Endothelial cell of umbilical vein (primary cell): ENCODE results near the gene NF2. TPM values are rescaled to one million over a fixed set of nuclear protein-coding genes. Genes with fewer than 3 reads are reported as not detected.

ENCODE experiments used
- BruUV-seq: library from RNA; stranded (reverse); fragments of 400-500 nt; replicated peaks from 2 replicates; lab custom pipeline; 2021; lab: Mats Ljungman, UMichigan
- CTCF ChIA-PET: fragments of 300-600, 350-600 bp; sonication (Branson Sonifier 250); formaldehyde crosslinking; loops from one replicate; lab custom pipeline; 2021; ENCODE audit warnings: antibody characterized with exemption, inconsistent platforms; lab: Charles Lee
- POLR2A ChIA-PET: fragments of 300-600, 350-600 bp; sonication (Branson Sonifier 250); formaldehyde crosslinking; loops from one replicate; lab custom pipeline; 2021; ENCODE audit warnings: antibody characterized with exemption, inconsistent platforms; lab: Charles Lee
- DNase-seq: peaks from one replicate; pipeline ENCODE4 v3.0.0-alpha.2; 2011; ENCODE audit warnings: low read depth, low spot score
- FAIRE-seq: peaks from 2 replicates; lab custom pipeline; 2011; peaks lifted over from hg19 to GRCh38; lab: Jason Lieb, UNC
- H2AFZ ChIP-seq: 2 replicates; pipeline ENCODE4 v1.6.0; 2012; ENCODE audit warnings: low read depth, low read length, control low read depth, inconsistent platforms
- H3K27ac ChIP-seq: 2 replicates; pipeline ENCODE4 v1.5.1; 2011; ENCODE audit warnings: low read depth, mild to moderate bottlenecking, control low read depth, low read length, moderate library complexity; ENCODE audit not compliant: insufficient read depth
- H3K27me3 ChIP-seq, 2 experiments: 2 replicates each; pipeline versions ENCODE4 v1.6.0 to v1.6.1; 2011; ENCODE audit warnings: low read length in 2 of 2, mixed read lengths in 1 of 2; ENCODE audit not compliant: control insufficient read depth in 2 of 2, insufficient read depth in 2 of 2
- H3K36me3 ChIP-seq, 2 experiments: 2 replicates in 1 of 2; 3 replicates in 1 of 2; pipeline ENCODE4 v1.5.1; 2011; ENCODE audit warnings: low read length in 2 of 2, mild to moderate bottlenecking in 1 of 2, moderate library complexity in 1 of 2; ENCODE audit not compliant: control insufficient read depth in 2 of 2, insufficient read depth in 2 of 2; ENCODE audit errors: extremely low read depth in 1 of 2
- H3K4me1 ChIP-seq: 3 replicates; pipeline ENCODE4 v1.5.1; 2011; ENCODE audit warnings: mild to moderate bottlenecking, low read length; ENCODE audit not compliant: control insufficient read depth, insufficient read depth; ENCODE audit errors: extremely low read depth
- H3K4me2 ChIP-seq: 2 replicates; pipeline ENCODE4 v1.6.1; 2011; ENCODE audit warnings: low read length, control low read depth, mixed read lengths; ENCODE audit not compliant: insufficient read depth
- H3K4me3 ChIP-seq, 3 experiments: fragments of 200-600 bp in 1 of 3; sonication (generic), shearing (Covaris generic) in 1 of 3; replicated peaks in 1 of 3; 2 replicates each; pipeline ENCODE4 v1.5.1; 2011 to 2016; ENCODE audit warnings: control low read depth in 3 of 3, low read length in 3 of 3, mild to moderate bottlenecking in 2 of 3, inconsistent platforms in 1 of 3, low read depth in 1 of 3, moderate library complexity in 1 of 3; ENCODE audit not compliant: insufficient read depth in 1 of 3
- H3K79me2 ChIP-seq: 2 replicates; pipeline ENCODE4 v1.6.0; 2012; ENCODE audit warnings: low read length, inconsistent platforms; ENCODE audit not compliant: control insufficient read depth, insufficient read depth
- H3K9ac ChIP-seq: replicated peaks from 2 replicates; pipeline ENCODE3; 2011; ENCODE audit warnings: low read length, control low read depth; ENCODE audit not compliant: insufficient read depth; ENCODE audit errors: extremely low read depth
- H3K9me1 ChIP-seq: replicated peaks from 3 replicates; pipeline ENCODE4 v1.6.0; 2011; ENCODE audit warnings: mild to moderate bottlenecking, low read length; ENCODE audit not compliant: control insufficient read depth, insufficient read depth; ENCODE audit errors: extremely low read depth
- H3K9me3 ChIP-seq: replicated peaks from 2 replicates; pipeline ENCODE4 v1.5.1; 2012; ENCODE audit warnings: low read length, inconsistent platforms; ENCODE audit not compliant: control insufficient read depth, insufficient read depth
- H4K20me1 ChIP-seq: replicated peaks from 2 replicates; pipeline ENCODE3; 2011; ENCODE audit warnings: mild to moderate bottlenecking, low read length; ENCODE audit not compliant: control insufficient read depth, insufficient read depth; ENCODE audit errors: extremely low read depth
- CTCF ChIP-seq, 2 donors: IDR thresholded peaks; 1 replicate in 1 of 2; 2 replicates in 1 of 2; pipeline ENCODE4 v1.5.1; 2011; ENCODE audit warnings: low read length in 2 of 2, mild to moderate bottlenecking in 2 of 2, moderate library complexity in 2 of 2, control low read depth in 1 of 2, inconsistent platforms in 1 of 2, low read depth in 1 of 2; ENCODE audit not compliant: insufficient read depth in 1 of 2; ENCODE audit errors: extremely low read depth in 1 of 2
- EZH2 ChIP-seq: IDR thresholded peaks from 2 replicates; pipeline ENCODE4 v1.6.1; 2012; ENCODE audit warnings: borderline replicate concordance, low read depth, mild to moderate bottlenecking, moderate library complexity, low read length, inconsistent platforms; ENCODE audit not compliant: severe bottlenecking
- FOS ChIP-seq: IDR thresholded peaks from 2 replicates; pipeline ENCODE4 v1.6.1; 2011; ENCODE audit warnings: mild to moderate bottlenecking, low read length, moderate library complexity, borderline replicate concordance; ENCODE audit not compliant: insufficient read depth
- GATA2 ChIP-seq: IDR thresholded peaks from 2 replicates; pipeline ENCODE4 v1.7.0; 2011; ENCODE audit warnings: low read depth, mild to moderate bottlenecking, moderate library complexity, mixed read lengths, low read length; ENCODE audit not compliant: insufficient read length, insufficient read depth
- JUN ChIP-seq: IDR thresholded peaks from 2 replicates; pipeline ENCODE4 v1.6.1; 2011; ENCODE audit warnings: borderline replicate concordance, low read depth; ENCODE audit not compliant: insufficient read length, insufficient read depth
- MAX ChIP-seq: IDR thresholded peaks from 2 replicates; pipeline ENCODE4 v1.6.1; 2011; ENCODE audit not compliant: insufficient read depth, insufficient read length
- MYC ChIP-seq: IDR thresholded peaks from one replicate; pipeline ENCODE4 v1.6.1; 2011; ENCODE audit warnings: mild to moderate bottlenecking, low read depth, low read length
- POLR2A ChIP-seq: IDR thresholded peaks from 2 replicates; pipeline ENCODE4 v1.6.1; 2012; ENCODE audit warnings: low read depth, mild to moderate bottlenecking, control low read depth, low read length
- POLR2AphosphoS5 ChIP-seq: IDR thresholded peaks from 2 replicates; pipeline ENCODE4 v1.6.1; 2012; ENCODE audit warnings: low read depth, mild to moderate bottlenecking, control low read depth, low read length, moderate library complexity; ENCODE audit not compliant: insufficient read depth
- dilution Hi-C: fragments of 300-500 bp; cut with MboI; formaldehyde crosslinking; loops from one replicate; pipeline ENCODE4 v1.15.0; 2019; ENCODE audit warnings: low sequenced_read_pairs; ENCODE audit not compliant: extremely low pct_ligation_motif_present
- intact Hi-C: fragments of 100-400 bp; cut with micrococcal nuclease; formaldehyde crosslinking; loops from one replicate; pipeline ENCODE4 v1.10.0; 2022
- polyA plus RNA-seq, 4 experiments: library from polyadenylated mRNA; depleted of rRNA in 3 of 4; stranded (reverse) in 3 of 4; unstranded in 1 of 4; fragments of >200 nt; gene quantifications; 2 replicates each; pipeline versions ENCODE4 v1.2.1 to v1.2.3, GENCODE V29; 2011 to 2012; ENCODE audit warnings: missing spikeins in 1 of 4
- total RNA-seq: library from RNA; stranded (reverse); gene quantifications from 2 replicates; pipeline ENCODE4 v1.2.3, GENCODE V29; 2021

Gene NF2
- total and polyA plus RNA-seq, 2 donors (not counting 3 experiments of a cell fraction or from before 2014, with no cell fraction given) = 27.8 to 115 TPM

- TF ChIP-seq MYC (no peak), FOS (no peak), EZH2 (no peak), GATA2 (no peak), MAX (no peak), POLR2A (no peak), JUN (no peak)
- Histone ChIP-seq H3K27me3 (no peaks in the 10 kb centered on the region), H3K9me3 (no peaks in the 10 kb centered on the region), H3K79me2 (no peaks in the 10 kb centered on the region), H3K4me1 (peaks cover 10% of the 10 kb centered on the region), H3K9ac (no peak overlapping the region), H3K4me3 (no peak overlapping the region), H3K27ac (no peak overlapping the region), H3K36me3 (peaks cover 9 to 17% of the 10 kb centered on the region in 2 experiments), H3K4me2 (no peak overlapping the region), H3K9me1 (no peaks in the 10 kb centered on the region), H4K20me1 (no peaks in the 10 kb centered on the region), H2AFZ (no peak overlapping the region)
- no peak for FAIRE-seq
- CTCF ChIA-PET = interaction anchor here (1.8 to 3.7 kb wide), 2 partner anchors 29 to 40 kb away, joined by 6 to 17 read pairs; no protein-coding TSS in a partner anchor
- DNase-seq = no peak
- BruUV-seq = no TSS peak
- intact Hi-C loops = no loop called here
- dilution Hi-C loops = no loop called here
- POLR2A ChIA-PET = interaction anchor here (0.6 kb wide), 1 partner anchor 80 kb away, joined by 7 read pairs; no protein-coding TSS in a partner anchor
Measured at GRCh38 chr22:29665486-29665885, 62.1 kb downstream of the NF2 start.

- no peaks in the 10 kb centered on the region for H3K27me3 ChIP-seq
- TF ChIP-seq POLR2AphosphoS5 (no peak), CTCF (IDR thresholded peaks at IDR 0.05; ENCODE audit: extremely low read depth in 1 of 2, insufficient read depth in 1 of 2, low read depth in 1 of 2, low read length in 2 of 2) (no peak), MYC (no peak), EZH2 (no peak), MAX (no peak), GATA2 (no peak), JUN (no peak), POLR2A (no peak), FOS (no peak)
- H4K20me1 ChIP-seq = no peaks in the 10 kb centered on the region
- H3K4me2 ChIP-seq = no peak overlapping the region
- no peaks in the 10 kb centered on the region for H3K79me2 ChIP-seq
- POLR2A ChIA-PET = no interaction called here
- FAIRE-seq = no peak
- H3K9me3 ChIP-seq = no peaks in the 10 kb centered on the region
- H3K9me1 ChIP-seq = no peaks in the 10 kb centered on the region
- dilution Hi-C loops (no loop called here), intact Hi-C loops (no loop called here)
- H3K4me1 ChIP-seq = no peaks in the 10 kb centered on the region
- H3K36me3 ChIP-seq = peaks cover 10 to 21% of the 10 kb centered on the region in 2 experiments
- no peak overlapping the region for H2AFZ ChIP-seq
- no peak overlapping the region for H3K27ac ChIP-seq
- no TSS peak for BruUV-seq
- no peak overlapping the region for H3K4me3 ChIP-seq
- H3K9ac ChIP-seq = no peak overlapping the region
- CTCF ChIA-PET = interaction anchor here (1.1 to 1.9 kb wide), 4 partner anchors 33 to 79 kb away, joined by 4 to 7 read pairs (median 5); no protein-coding TSS in a partner anchor
- no peak for DNase-seq
Measured at GRCh38 chr22:29668673-29669072, 65.2 kb downstream of the NF2 start.
